Activated CD4-positive, alpha-beta T cell treated with anti-CD3 and anti-CD28 coated beads, Interleukin-2, amount 10 ng/mL, durations not matched to agents 24 days and 14 days (primary cell): ENCODE measurements around the gene PEAK1. TPM values are rescaled to one million over a fixed set of nuclear protein-coding genes. Genes with fewer than 3 reads are reported as not detected.
"Not testable (repeated sequence)": the region's sequence is repeated elsewhere in the genome, so short reads cannot be mapped to it uniquely, and the experiment has no call there.

Experiments
- DNase-seq: peaks from one replicate; pipeline ENCODE4 v3.0.0; 2022
- H3K27ac Mint-ChIP-seq: one replicate; pipeline ENCODE4 v1.8.0; 2022; ENCODE audit warnings: mild to moderate bottlenecking, mixed read lengths
- H3K27me3 Mint-ChIP-seq: one replicate; pipeline ENCODE4 v1.8.0; 2022; ENCODE audit warnings: mixed read lengths
- H3K36me3 Mint-ChIP-seq: one replicate; pipeline ENCODE4 v1.8.0; 2022; ENCODE audit warnings: low read depth, mild to moderate bottlenecking, mixed read lengths
- H3K4me1 Mint-ChIP-seq: one replicate; pipeline ENCODE4 v1.8.0; 2021; ENCODE audit warnings: mixed read lengths
- H3K4me3 Mint-ChIP-seq: one replicate; pipeline ENCODE4 v1.8.0; 2022; ENCODE audit warnings: mild to moderate bottlenecking, moderate library complexity, mixed read lengths
- H3K9me3 Mint-ChIP-seq: one replicate; pipeline ENCODE4 v1.8.0; 2021; ENCODE audit warnings: mixed read lengths
- intact Hi-C: fragments of 100-400 bp; cut with micrococcal nuclease; formaldehyde crosslinking; loops from one replicate; pipeline ENCODE4 v1.15.1; 2023
- total RNA-seq: library from RNA; stranded (reverse); gene quantifications from 2 replicates; pipeline ENCODE4 v1.2.3, GENCODE V29; 2022

PEAK1 gene
- total RNA-seq, 1 donor from 2014 or later = 25.9 TPM

- Mint-ChIP-seq H3K9me3 (peaks cover 3% of the 10 kb centered on the region), H3K4me3 (no peak overlapping the region), H3K4me1 (peaks cover 76% of the 10 kb centered on the region), H3K27me3 (no peaks in the 10 kb centered on the region), H3K36me3 (peaks cover 10% of the 10 kb centered on the region), H3K27ac (no peak overlapping the region)
- intact Hi-C loops = no loop called here
- DNase-seq = peak; percentile 33
Measured at GRCh38 chr15:77183066-77183465, 236.8 kb downstream of the PEAK1 start.

- peak; percentile 63 for DNase-seq
- intact Hi-C loops = no loop called here
- H3K36me3 Mint-ChIP-seq = peaks cover 10% of the 10 kb centered on the region
- H3K27me3 Mint-ChIP-seq = no peaks in the 10 kb centered on the region
- peaks cover 60% of the 10 kb centered on the region for H3K4me1 Mint-ChIP-seq
- peaks cover 3% of the 10 kb centered on the region for H3K9me3 Mint-ChIP-seq
- H3K4me3 Mint-ChIP-seq = peak overlapping the region; percentile 24
- peak overlapping the region; percentile 40 for H3K27ac Mint-ChIP-seq
Measured at GRCh38 chr15:77181305-77182074, 238.4 kb downstream of the PEAK1 start.

- Mint-ChIP-seq H3K36me3 (peaks cover 10% of the 10 kb centered on the region), H3K4me1 (peaks cover 57% of the 10 kb centered on the region), H3K9me3 (peaks cover 3% of the 10 kb centered on the region), H3K27ac (no peak overlapping the region), H3K27me3 (no peaks in the 10 kb centered on the region), H3K4me3 (peak overlapping the region; percentile 14)
- peak; percentile 52 for DNase-seq
- intact Hi-C loops = no loop called here
Measured at GRCh38 chr15:77180757-77181156, 239.1 kb downstream of the PEAK1 start.

GRCh38 chr15:77180270-77180669, 239.6 kb downstream of the PEAK1 start:
- Mint-ChIP-seq H3K27ac (peak overlapping the region; percentile 85), H3K4me1 (peaks cover 53% of the 10 kb centered on the region), H3K9me3 (peaks cover 3% of the 10 kb centered on the region), H3K27me3 (no peaks in the 10 kb centered on the region), H3K4me3 (peak overlapping the region; percentile 8), H3K36me3 (peaks cover 10% of the 10 kb centered on the region)
- DNase-seq = peak; percentile 53
- intact Hi-C loops = no loop called here

GRCh38 chr15:77179541-77179998, 240.3 kb downstream of the PEAK1 start:
- Mint-ChIP-seq H3K27ac (peak overlapping the region; percentile 85), H3K36me3 (peaks cover 10% of the 10 kb centered on the region), H3K4me3 (peak overlapping the region; percentile 70), H3K9me3 (peaks cover 3% of the 10 kb centered on the region), H3K4me1 (peaks cover 47% of the 10 kb centered on the region), H3K27me3 (no peaks in the 10 kb centered on the region)
- peak; percentile 80 for DNase-seq
- intact Hi-C loops = no loop called here

- no peak for DNase-seq
- H3K27ac Mint-ChIP-seq = no peak overlapping the region
- peaks cover 14% of the 10 kb centered on the region for H3K36me3 Mint-ChIP-seq
- H3K4me3 Mint-ChIP-seq = no peak overlapping the region
- peaks cover 7% of the 10 kb centered on the region for H3K9me3 Mint-ChIP-seq
- H3K27me3 Mint-ChIP-seq = no peaks in the 10 kb centered on the region
- peaks cover 50% of the 10 kb centered on the region for H3K4me1 Mint-ChIP-seq
- intact Hi-C loops = no loop called here
Measured at GRCh38 chr15:77178411-77178810, 241.5 kb downstream of the PEAK1 start.

- H3K4me3 Mint-ChIP-seq, H3K27me3 Mint-ChIP-seq, H3K9me3 Mint-ChIP-seq, intact Hi-C loops, DNase-seq, H3K27ac Mint-ChIP-seq: not testable (repeated sequence)
- Mint-ChIP-seq H3K36me3 (peaks cover 10% of the 10 kb centered on the region), H3K4me1 (peaks cover 33% of the 10 kb centered on the region)
Measured at GRCh38 chr15:77176148-77176547, 243.8 kb downstream of the PEAK1 start.

GRCh38 chr15:77173487-77173886, 246.4 kb downstream of the PEAK1 start:
- Mint-ChIP-seq H3K27ac (no peak overlapping the region), H3K27me3 (no peaks in the 10 kb centered on the region), H3K9me3 (peaks cover 5% of the 10 kb centered on the region), H3K4me1 (peaks cover 7% of the 10 kb centered on the region), H3K36me3 (peaks cover 4% of the 10 kb centered on the region), H3K4me3 (no peak overlapping the region)
- no peak for DNase-seq
- intact Hi-C loops = no loop called here

GRCh38 chr15:77171221-77171967, 248.5 kb downstream of the PEAK1 start:
- H3K36me3 Mint-ChIP-seq = peaks cover 4% of the 10 kb centered on the region
- no peaks in the 10 kb centered on the region for H3K27me3 Mint-ChIP-seq
- H3K9me3 Mint-ChIP-seq = peaks cover 5% of the 10 kb centered on the region
- intact Hi-C loops = no loop called here
- no peak overlapping the region for H3K4me3 Mint-ChIP-seq
- H3K27ac Mint-ChIP-seq = no peak overlapping the region
- peaks cover 3% of the 10 kb centered on the region for H3K4me1 Mint-ChIP-seq
- no peak for DNase-seq

GRCh38 chr15:77168616-77169015, 251.3 kb downstream of the PEAK1 start:
- Mint-ChIP-seq H3K27me3 (no peaks in the 10 kb centered on the region), H3K4me3 (no peak overlapping the region), H3K4me1 (peaks cover 10% of the 10 kb centered on the region), H3K27ac (no peak overlapping the region), H3K36me3 (peaks cover 2% of the 10 kb centered on the region), H3K9me3 (peaks cover 3% of the 10 kb centered on the region)
- intact Hi-C loops = no loop called here
- no peak for DNase-seq

GRCh38 chr15:77168141-77168540, 251.8 kb downstream of the PEAK1 start:
- H3K36me3 Mint-ChIP-seq = no peaks in the 10 kb centered on the region
- no peak overlapping the region for H3K27ac Mint-ChIP-seq
- no peak for DNase-seq
- no peaks in the 10 kb centered on the region for H3K27me3 Mint-ChIP-seq
- H3K9me3 Mint-ChIP-seq = no peaks in the 10 kb centered on the region
- H3K4me1 Mint-ChIP-seq = peaks cover 7% of the 10 kb centered on the region
- intact Hi-C loops = no loop called here
- H3K4me3 Mint-ChIP-seq = no peak overlapping the region

- Mint-ChIP-seq H3K4me3 (no peak overlapping the region), H3K27me3 (no peaks in the 10 kb centered on the region), H3K27ac (no peak overlapping the region), H3K36me3 (no peaks in the 10 kb centered on the region), H3K9me3 (no peaks in the 10 kb centered on the region), H3K4me1 (peaks cover 9% of the 10 kb centered on the region)
- no peak for DNase-seq
- intact Hi-C loops = no loop called here
Measured at GRCh38 chr15:77167406-77167805, 252.5 kb downstream of the PEAK1 start.

GRCh38 chr15:77163781-77164384, 256.0 kb downstream of the PEAK1 start:
- intact Hi-C loops = no loop called here
- Mint-ChIP-seq H3K4me3 (no peak overlapping the region), H3K4me1 (peaks cover 25% of the 10 kb centered on the region), H3K9me3 (no peaks in the 10 kb centered on the region), H3K36me3 (no peaks in the 10 kb centered on the region), H3K27me3 (no peaks in the 10 kb centered on the region), H3K27ac (no peak overlapping the region)
- no peak for DNase-seq
